ENCODE data around the gene MCF2L. TPM values are rescaled to one million over a fixed set of nuclear protein-coding genes. Genes with fewer than 3 reads are reported as not detected.

MCF2L gene
- total RNA-seq, 1 donor from 2014 or later: 40.4 TPM

GRCh38 chr13:113084943-113085540 lies 116.0 kb downstream of the MCF2L start:
- H3K4me2 ChIP-seq: no peak overlapping the region
- H3K79me2 ChIP-seq (ENCODE audit: low read depth): no peaks in the 10 kb centered on the region
- H3K36me3 Mint-ChIP-seq: peaks cover 5% of the 10 kb centered on the region
- no peaks in the 10 kb centered on the region for H4K20me1 ChIP-seq (ENCODE audit: low read depth)
- no peak overlapping the region for H3K4me3 ChIP-seq
- no peak for TF ChIP-seq CTCF (IDR thresholded peaks at IDR 0.05)
- no peak for TF ChIP-seq EZH2 (IDR thresholded peaks at IDR 0.05)
- TF ChIP-seq EZH2phosphoT487 (IDR thresholded peaks at IDR 0.05): no peak
- H3K4me1 Mint-ChIP-seq: peaks cover 11% of the 10 kb centered on the region
- no peaks in the 10 kb centered on the region for H3F3A ChIP-seq (ENCODE audit: low read depth)
- H3K27ac ChIP-seq: no peak overlapping the region
- no peaks in the 10 kb centered on the region for H3K4me1 ChIP-seq
- H3K9me3 ChIP-seq (ENCODE audit: low read depth): no peaks in the 10 kb centered on the region
- peak overlapping the region; percentile 18 for H3K4me3 Mint-ChIP-seq
- H3K9me3 Mint-ChIP-seq: no peaks in the 10 kb centered on the region
- H3K9ac ChIP-seq: no peak overlapping the region
- no peak overlapping the region for H2AFZ ChIP-seq (replicated peaks)
- H3K27ac Mint-ChIP-seq: no peak overlapping the region
- peaks cover 4% of the 10 kb centered on the region for H3K27me3 Mint-ChIP-seq (ENCODE audit: insufficient read depth, low read depth)
- DNase-seq (ENCODE audit: low spot score): no peak
- H3K27me3 ChIP-seq: no peaks in the 10 kb centered on the region
- H3K36me3 ChIP-seq: no peaks in the 10 kb centered on the region

- no peaks in the 10 kb centered on the region for H3K36me3 ChIP-seq
- no peaks in the 10 kb centered on the region for H3K9me3 ChIP-seq (ENCODE audit: low read depth)
- peak; percentile 49 for TF ChIP-seq CTCF (IDR thresholded peaks at IDR 0.05)
- no peak for TF ChIP-seq EZH2phosphoT487 (IDR thresholded peaks at IDR 0.05)
- no peak for TF ChIP-seq EZH2 (IDR thresholded peaks at IDR 0.05)
- H3K4me1 ChIP-seq: no peaks in the 10 kb centered on the region
- H3K79me2 ChIP-seq (ENCODE audit: low read depth): no peaks in the 10 kb centered on the region
- H3K9ac ChIP-seq: no peak overlapping the region
- no peaks in the 10 kb centered on the region for H3K9me3 Mint-ChIP-seq
- no peaks in the 10 kb centered on the region for H3K27me3 ChIP-seq
- peaks cover 4% of the 10 kb centered on the region for H3K27me3 Mint-ChIP-seq (ENCODE audit: insufficient read depth, low read depth)
- H3K4me1 Mint-ChIP-seq: peaks cover 11% of the 10 kb centered on the region
- H3K27ac ChIP-seq: no peak overlapping the region
- H2AFZ ChIP-seq (replicated peaks): no peak overlapping the region
- H3K27ac Mint-ChIP-seq: no peak overlapping the region
- DNase-seq (ENCODE audit: low spot score): peak; percentile 55
- H3K4me3 Mint-ChIP-seq: no peak overlapping the region
- H3K4me3 ChIP-seq: no peak overlapping the region
- H3F3A ChIP-seq (ENCODE audit: low read depth): no peaks in the 10 kb centered on the region
- H3K4me2 ChIP-seq: no peak overlapping the region
- H4K20me1 ChIP-seq (ENCODE audit: low read depth): no peaks in the 10 kb centered on the region
- H3K36me3 Mint-ChIP-seq: peaks cover 7% of the 10 kb centered on the region
Measured at GRCh38 chr13:113086031-113086750, 117.2 kb downstream of the MCF2L start.

GRCh38 chr13:113086991-113087922 lies 118.2 kb downstream of the MCF2L start:
- no peaks in the 10 kb centered on the region for H3K9me3 Mint-ChIP-seq
- peak overlapping the region; percentile 29 for H3K27ac Mint-ChIP-seq
- Histone ChIP-seq H3K9ac (no peak overlapping the region), H4K20me1 (ENCODE audit: low read depth) (no peaks in the 10 kb centered on the region), H3K79me2 (ENCODE audit: low read depth) (no peaks in the 10 kb centered on the region), H3K4me1 (no peaks in the 10 kb centered on the region), H2AFZ (replicated peaks) (no peak overlapping the region), H3K4me2 (no peak overlapping the region), H3F3A (ENCODE audit: low read depth) (no peaks in the 10 kb centered on the region), H3K27ac (no peak overlapping the region), H3K36me3 (no peaks in the 10 kb centered on the region), H3K4me3 (no peak overlapping the region), H3K9me3 (ENCODE audit: low read depth) (no peaks in the 10 kb centered on the region), H3K27me3 (no peaks in the 10 kb centered on the region)
- no peak for DNase-seq (ENCODE audit: low spot score)
- TF ChIP-seq EZH2phosphoT487 (IDR thresholded peaks at IDR 0.05) (no peak), EZH2 (IDR thresholded peaks at IDR 0.05) (no peak), CTCF (IDR thresholded peaks at IDR 0.05) (no peak)
- H3K4me3 Mint-ChIP-seq: no peak overlapping the region
- peaks cover 11% of the 10 kb centered on the region for H3K4me1 Mint-ChIP-seq
- H3K27me3 Mint-ChIP-seq (ENCODE audit: insufficient read depth, low read depth): peaks cover 4% of the 10 kb centered on the region
- H3K36me3 Mint-ChIP-seq: peaks cover 5% of the 10 kb centered on the region
